Measurements from ENCODE around the gene PFN1.

Gene PFN1

DNA sequence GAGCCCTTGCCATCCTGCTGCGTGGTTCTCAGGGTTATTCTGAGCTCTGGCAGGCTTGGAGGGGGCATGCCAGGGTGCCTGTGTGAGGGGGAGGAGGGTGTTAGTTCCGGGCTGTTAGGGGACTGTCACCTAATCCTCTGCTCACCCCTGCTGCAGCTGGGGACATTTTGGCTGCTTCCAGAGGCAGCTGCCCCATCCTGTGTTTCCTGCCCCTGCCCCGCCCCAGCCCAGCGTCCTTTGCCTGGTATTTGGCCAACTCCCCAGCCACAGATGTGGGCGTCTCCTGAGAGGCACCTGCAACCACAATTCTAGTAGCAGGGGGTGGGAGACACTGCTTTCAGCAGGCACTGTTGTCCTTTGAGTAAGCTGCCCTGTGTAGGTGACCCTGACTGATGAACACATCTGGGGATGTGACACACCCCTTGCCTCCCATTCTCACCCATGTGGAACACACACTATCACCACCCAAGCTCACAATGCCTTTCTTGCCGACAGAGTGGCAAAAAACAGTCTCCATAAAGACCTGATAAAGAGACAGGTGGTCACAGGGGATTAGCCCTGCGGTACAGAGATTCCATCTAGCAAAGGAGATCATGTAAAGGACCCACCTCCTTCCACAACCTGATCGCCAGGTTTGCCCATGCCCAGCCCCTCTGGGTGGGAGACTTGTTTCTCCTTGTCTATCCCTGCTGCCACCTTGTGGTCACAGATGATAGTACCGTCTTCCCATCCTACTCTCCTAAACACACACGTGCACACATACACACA lies 45.1 kb downstream of the PFN1 start, which contains the start of gene CHRNE:
Gene CHRNE, minus strand, starts transcription at position 48 of the 768 bp plus-strand sequence. Its CDS starts 35 bp downstream, at position 13.
- Histone ChIP-seq H3K9me3 (ENCODE audit: low read length) (no peaks in the 10 kb centered on the region), H3F3A (ENCODE audit: insufficient read depth, low read length) (no peaks in the 10 kb centered on the region), H2AFZ (ENCODE audit: low read length) (no peak within 1 kb of the TSS), H3K27me3 (ENCODE audit: insufficient read depth, low read length) (no peaks in the 10 kb centered on the region), H3K79me2 (ENCODE audit: insufficient read depth, low read length) (no peaks in the 10 kb centered on the region), H3K4me1 (ENCODE audit: insufficient read depth, low read length, severe bottlenecking) (peaks cover 35% of the 10 kb centered on the region), H3K4me3 (ENCODE audit: low read depth, low read length, poor library complexity, severe bottlenecking) (peak within 1 kb of the TSS; percentile 4), H3K4me2 (ENCODE audit: low read length) (peak within 1 kb of the TSS; percentile 19; the same call in 1 of the 2 replicates), H3K9me2 (ENCODE audit: low read depth, low read length) (no peaks in the 10 kb centered on the region), H3K9ac (ENCODE audit: low read length) (no peak within 1 kb of the TSS; the same call in 1 of the 2 replicates), H4K20me1 (ENCODE audit: insufficient read depth, low read length) (no peaks in the 10 kb centered on the region), H3K27ac (ENCODE audit: low read depth, low read length, poor library complexity, severe bottlenecking) (peak within 1 kb of the TSS; percentile 20), H3K36me3 (ENCODE audit: insufficient read depth, low read length) (no peaks in the 10 kb centered on the region)
- TF ChIP-seq EZH2 (IDR thresholded peaks at IDR 0.05; ENCODE audit: borderline replicate concordance, low read length), result no peak
- TF ChIP-seq, protein P1, sequence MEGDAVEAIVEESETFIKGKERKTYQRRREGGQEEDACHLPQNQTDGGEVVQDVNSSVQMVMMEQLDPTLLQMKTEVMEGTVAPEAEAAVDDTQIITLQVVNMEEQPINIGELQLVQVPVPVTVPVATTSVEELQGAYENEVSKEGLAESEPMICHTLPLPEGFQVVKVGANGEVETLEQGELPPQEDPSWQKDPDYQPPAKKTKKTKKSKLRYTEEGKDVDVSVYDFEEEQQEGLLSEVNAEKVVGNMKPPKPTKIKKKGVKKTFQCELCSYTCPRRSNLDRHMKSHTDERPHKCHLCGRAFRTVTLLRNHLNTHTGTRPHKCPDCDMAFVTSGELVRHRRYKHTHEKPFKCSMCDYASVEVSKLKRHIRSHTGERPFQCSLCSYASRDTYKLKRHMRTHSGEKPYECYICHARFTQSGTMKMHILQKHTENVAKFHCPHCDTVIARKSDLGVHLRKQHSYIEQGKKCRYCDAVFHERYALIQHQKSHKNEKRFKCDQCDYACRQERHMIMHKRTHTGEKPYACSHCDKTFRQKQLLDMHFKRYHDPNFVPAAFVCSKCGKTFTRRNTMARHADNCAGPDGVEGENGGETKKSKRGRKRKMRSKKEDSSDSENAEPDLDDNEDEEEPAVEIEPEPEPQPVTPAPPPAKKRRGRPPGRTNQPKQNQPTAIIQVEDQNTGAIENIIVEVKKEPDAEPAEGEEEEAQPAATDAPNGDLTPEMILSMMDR (IDR thresholded peaks at IDR 0.05; ENCODE audit: low read length), result peak; percentile 77

GRCh38 chr17:4902540-4902939 lies 45.8 kb downstream of the PFN1 start:
- H3K4me2 ChIP-seq (ENCODE audit: low read length), result peak overlapping the region; percentile 19; the same call in 1 of the 2 replicates
- H3K79me2 ChIP-seq (ENCODE audit: insufficient read depth, low read length), result no peaks in the 10 kb centered on the region
- no peaks in the 10 kb centered on the region for H4K20me1 ChIP-seq (ENCODE audit: insufficient read depth, low read length)
- no peak overlapping the region; the same call in 1 of the 2 replicates for H3K9ac ChIP-seq (ENCODE audit: low read length)
- H3K9me2 ChIP-seq (ENCODE audit: low read depth, low read length), result no peaks in the 10 kb centered on the region
- H3K9me3 ChIP-seq (ENCODE audit: low read length), result no peaks in the 10 kb centered on the region
- H3K27ac ChIP-seq (ENCODE audit: low read depth, low read length, poor library complexity, severe bottlenecking), result peak overlapping the region; percentile 20
- no peaks in the 10 kb centered on the region for H3K36me3 ChIP-seq (ENCODE audit: insufficient read depth, low read length)
- H3K4me3 ChIP-seq (ENCODE audit: low read depth, low read length, poor library complexity, severe bottlenecking), result no peak overlapping the region
- H2AFZ ChIP-seq (ENCODE audit: low read length), result no peak overlapping the region
- no peaks in the 10 kb centered on the region for H3F3A ChIP-seq (ENCODE audit: insufficient read depth, low read length)
- H3K4me1 ChIP-seq (ENCODE audit: insufficient read depth, low read length, severe bottlenecking), result peaks cover 35% of the 10 kb centered on the region
- H3K27me3 ChIP-seq (ENCODE audit: insufficient read depth, low read length), result no peaks in the 10 kb centered on the region
- TF ChIP-seq EZH2 (IDR thresholded peaks at IDR 0.05; ENCODE audit: borderline replicate concordance, low read length), result no peak
- TF ChIP-seq, protein P1 (IDR thresholded peaks at IDR 0.05; ENCODE audit: low read length), result no peak

DNA sequence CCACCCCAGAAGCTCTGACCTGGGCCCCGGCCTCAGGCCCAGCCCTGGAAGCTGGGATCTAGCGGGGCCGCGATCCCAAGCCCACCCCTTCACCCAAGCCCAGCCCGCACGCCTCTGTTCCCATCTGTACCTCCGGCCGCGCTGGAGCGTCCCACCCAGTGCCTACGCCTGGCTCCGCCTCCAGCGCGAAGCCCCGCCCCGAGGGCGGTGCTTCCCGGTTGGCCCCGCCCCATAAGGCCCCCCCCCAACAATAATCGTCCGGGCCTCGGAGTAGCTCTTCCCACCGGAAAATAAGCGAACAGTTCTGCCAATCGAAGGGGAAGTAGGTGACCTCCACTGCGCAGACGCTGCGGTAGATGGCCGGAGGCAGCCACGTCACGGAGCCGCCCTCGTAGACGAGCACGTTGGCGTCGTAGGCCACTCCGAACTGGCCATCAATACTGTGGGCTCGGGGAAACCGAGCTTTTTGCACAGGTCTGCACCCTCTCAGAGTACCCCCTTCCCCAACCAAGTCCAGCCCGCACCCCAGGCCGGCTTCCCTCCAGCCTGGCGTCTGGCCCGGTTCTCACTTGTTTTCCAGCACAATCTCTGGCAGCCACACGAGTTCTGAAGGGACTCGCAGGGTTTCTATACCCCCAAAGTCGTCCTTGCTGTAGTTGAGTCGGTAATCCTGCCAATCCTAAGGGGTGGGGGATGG lies 46.5 kb downstream of the PFN1 start:
- Histone ChIP-seq H3K9me2 (ENCODE audit: low read depth, low read length) (no peaks in the 10 kb centered on the region), H2AFZ (ENCODE audit: low read length) (no peak overlapping the region), H4K20me1 (ENCODE audit: insufficient read depth, low read length) (no peaks in the 10 kb centered on the region), H3K27me3 (ENCODE audit: insufficient read depth, low read length) (no peaks in the 10 kb centered on the region), H3K9ac (ENCODE audit: low read length) (no peak overlapping the region), H3K9me3 (ENCODE audit: low read length) (no peaks in the 10 kb centered on the region), H3F3A (ENCODE audit: insufficient read depth, low read length) (no peaks in the 10 kb centered on the region), H3K4me2 (ENCODE audit: low read length) (peak overlapping the region; percentile 76; the same call in 1 of the 2 replicates), H3K36me3 (ENCODE audit: insufficient read depth, low read length) (peaks cover 3% of the 10 kb centered on the region; the same call in 1 of the 2 replicates), H3K27ac (ENCODE audit: low read depth, low read length, poor library complexity, severe bottlenecking) (no peak overlapping the region), H3K4me3 (ENCODE audit: low read depth, low read length, poor library complexity, severe bottlenecking) (no peak overlapping the region), H3K79me2 (ENCODE audit: insufficient read depth, low read length) (no peaks in the 10 kb centered on the region), H3K4me1 (ENCODE audit: insufficient read depth, low read length, severe bottlenecking) (peaks cover 35% of the 10 kb centered on the region)
- TF ChIP-seq, protein P1 (IDR thresholded peaks at IDR 0.05; ENCODE audit: low read length), result no peak
- no peak for TF ChIP-seq EZH2 (IDR thresholded peaks at IDR 0.05; ENCODE audit: borderline replicate concordance, low read length)

Measured in OCI-LY1 (cell line).